Testis (tissue), 3 donors: Measurements from ENCODE around the gene B3GAT1. TPM values are rescaled to one million over a fixed set of nuclear protein-coding genes. Genes with fewer than 3 reads are reported as not detected.
A peak's percentile ranks its signal among the peaks of the same experiment; 100 is the strongest.
"Not testable (repeated sequence)": the region's sequence is repeated elsewhere in the genome, so short reads cannot be mapped to it uniquely, and the experiment has no call there.

Experiments used
- DNase-seq: peaks from one replicate; pipeline ENCODE4 v3.0.0-alpha.2; 2019
- H3K27ac ChIP-seq, 2 donors: fragments of 200-600 bp; sonication (generic); one replicate each; pipeline ENCODE4 v1.5.1; 2019
- H3K27me3 ChIP-seq: fragments of 200-600 bp; sonication (generic); one replicate; pipeline ENCODE4 v1.5.1; 2019
- H3K36me3 ChIP-seq: fragments of 200-600 bp; sonication (generic); one replicate; pipeline ENCODE4 v1.5.1; 2017; ENCODE audit warnings: low read depth; ENCODE audit errors: missing control alignments
- H3K4me1 ChIP-seq: fragments of 200-600 bp; sonication (generic); one replicate; pipeline ENCODE4 v1.5.1; 2019
- H3K4me3 ChIP-seq, 2 donors: fragments of 200-600 bp; sonication (generic); one replicate each; pipeline ENCODE4 v1.5.1; 2017 to 2019
- H3K9me3 ChIP-seq: fragments of 200-600 bp; sonication (generic); one replicate; pipeline ENCODE4 v1.5.1; 2017
- POLR2A ChIP-seq: fragments of 450-650 bp; IDR thresholded peaks from one replicate; pipeline ENCODE4 v1.6.1; 2017; ENCODE audit warnings: antibody characterized with exemption, mild to moderate bottlenecking, moderate library complexity
- WGBS, 2 donors: methylation state at CpG; one replicate each; pipeline ENCODE4 v1.1.5; 2018; 5-methylcytosine and 5-hydroxymethylcytosine counted together
- intact Hi-C: fragments of 100-400 bp; cut with DNase I; formaldehyde crosslinking; loops from one replicate; pipeline ENCODE4 v1.15.1; 2023; ENCODE audit warnings: low total_unique reads
- polyA plus RNA-seq: library from polyadenylated mRNA; stranded (reverse); fragments of 350-450 nt; fragmentation: Illumina TruSeq; extraction: RNeasy Lipid Tissue Mini Kit (QIAGEN cat#74804); gene quantifications from one replicate; pipeline ENCODE4 v1.2.3, GENCODE V29; 2014; ENCODE audit warnings: low read depth, low replicate concordance; ENCODE audit not compliant: insufficient read depth
- total RNA-seq, 2 donors: library from RNA; depleted of rRNA; stranded (reverse); fragments of >200 nt; gene quantifications; one replicate each; pipeline ENCODE4 v1.2.3, GENCODE V29; 2016
- TF ChIP-seq, protein P1 (sequence below), 3 experiments: fragments of 450-650 bp in 2 of 3; fragments of 200-600 bp in 1 of 3; sonication (generic) in 1 of 3; IDR thresholded peaks; one replicate each; pipeline ENCODE4 v1.5.1; 2016 to 2019; ENCODE audit warnings: antibody characterized with exemption in 3 of 3, mild to moderate bottlenecking in 2 of 3, moderate library complexity in 1 of 3

Gene B3GAT1
- total and polyA plus RNA-seq, 3 donors from 2014 or later = 2.7 to 4.3 (median 3.0) TPM

DNA sequence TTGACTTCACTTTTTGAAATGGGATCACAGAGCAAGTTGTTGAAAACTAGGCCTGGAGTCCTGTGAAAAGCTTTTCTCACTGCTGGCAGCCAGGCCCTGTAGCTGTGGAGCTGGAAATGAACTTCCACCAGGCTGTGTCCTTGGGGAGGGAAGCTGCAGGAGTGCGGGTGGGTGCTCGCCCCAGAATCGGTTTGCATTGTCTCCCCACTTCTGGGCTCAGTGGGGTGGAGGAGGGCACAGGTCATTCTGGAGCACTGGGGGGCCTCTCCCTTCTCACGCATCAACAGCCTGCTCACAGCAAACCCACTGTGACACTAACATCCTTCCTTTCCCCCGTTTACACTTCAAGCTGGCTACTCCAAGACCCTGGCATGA, 65.1 kb downstream of the B3GAT1 start:
- TF ChIP-seq, protein P1, sequence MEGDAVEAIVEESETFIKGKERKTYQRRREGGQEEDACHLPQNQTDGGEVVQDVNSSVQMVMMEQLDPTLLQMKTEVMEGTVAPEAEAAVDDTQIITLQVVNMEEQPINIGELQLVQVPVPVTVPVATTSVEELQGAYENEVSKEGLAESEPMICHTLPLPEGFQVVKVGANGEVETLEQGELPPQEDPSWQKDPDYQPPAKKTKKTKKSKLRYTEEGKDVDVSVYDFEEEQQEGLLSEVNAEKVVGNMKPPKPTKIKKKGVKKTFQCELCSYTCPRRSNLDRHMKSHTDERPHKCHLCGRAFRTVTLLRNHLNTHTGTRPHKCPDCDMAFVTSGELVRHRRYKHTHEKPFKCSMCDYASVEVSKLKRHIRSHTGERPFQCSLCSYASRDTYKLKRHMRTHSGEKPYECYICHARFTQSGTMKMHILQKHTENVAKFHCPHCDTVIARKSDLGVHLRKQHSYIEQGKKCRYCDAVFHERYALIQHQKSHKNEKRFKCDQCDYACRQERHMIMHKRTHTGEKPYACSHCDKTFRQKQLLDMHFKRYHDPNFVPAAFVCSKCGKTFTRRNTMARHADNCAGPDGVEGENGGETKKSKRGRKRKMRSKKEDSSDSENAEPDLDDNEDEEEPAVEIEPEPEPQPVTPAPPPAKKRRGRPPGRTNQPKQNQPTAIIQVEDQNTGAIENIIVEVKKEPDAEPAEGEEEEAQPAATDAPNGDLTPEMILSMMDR (IDR thresholded peaks at IDR 0.05) = no peak
- TF ChIP-seq POLR2A = no peak
- H3K27ac ChIP-seq = no peak overlapping the region
- H3K9me3 ChIP-seq = no peaks in the 10 kb centered on the region
- H3K36me3 ChIP-seq = no peaks in the 10 kb centered on the region
- 88 to 90% methylated on average over 2 to 5 of the region's 5 CpGs for WGBS, 2 donors
- H3K4me1 ChIP-seq = peaks cover 4% of the 10 kb centered on the region
- H3K4me3 ChIP-seq = no peak overlapping the region
- intact Hi-C loops = no loop called here
- peak; percentile 3 for DNase-seq
- H3K27me3 ChIP-seq = no peaks in the 10 kb centered on the region

DNA sequence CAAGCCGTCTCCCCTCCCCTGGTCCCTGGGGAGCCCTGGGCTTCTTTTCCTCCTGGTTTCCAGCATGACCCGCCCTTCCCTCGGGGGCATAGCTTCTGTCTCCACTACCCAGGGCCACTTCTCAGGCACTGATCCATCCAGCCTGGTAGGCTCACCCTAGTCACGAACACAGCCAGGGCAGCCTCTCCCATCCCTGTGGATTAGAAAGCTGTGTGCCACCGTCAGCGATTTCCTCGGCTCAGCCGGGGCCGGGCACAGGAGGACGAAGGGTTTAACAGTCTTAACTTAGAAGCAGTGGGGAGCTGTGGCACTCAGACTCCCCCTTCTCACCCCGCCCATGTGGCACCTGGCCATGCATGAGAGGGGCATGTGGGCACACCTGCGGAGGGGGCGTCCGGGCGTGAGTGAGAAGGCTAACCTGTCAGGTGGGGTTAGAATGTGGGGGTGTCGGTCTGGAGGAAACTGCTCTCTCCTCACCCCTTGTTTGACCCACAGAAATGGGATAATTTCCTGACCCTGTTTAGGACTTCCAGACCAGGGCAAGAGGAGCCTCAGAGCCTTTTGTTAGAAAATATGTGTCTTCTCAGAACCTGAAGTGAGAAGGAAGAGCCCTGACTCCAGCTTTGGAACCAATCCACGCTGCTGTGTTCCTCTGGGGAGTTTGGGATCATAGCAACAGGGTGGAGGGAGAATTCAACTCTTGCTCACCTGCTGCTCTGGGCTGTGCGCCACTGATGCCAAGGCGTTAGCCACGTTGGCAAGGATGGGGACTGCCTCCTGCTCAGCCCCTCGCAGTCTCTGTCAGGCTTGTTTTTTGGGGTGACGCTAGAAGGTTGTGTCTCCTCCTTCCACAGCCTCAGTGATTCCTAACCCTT, 65.7 kb downstream of the B3GAT1 start:
- 77 to 87% methylated on average over 20 to 22 of the region's 22 CpGs for WGBS, 2 donors
- DNase-seq = peak; percentile 20

DNA sequence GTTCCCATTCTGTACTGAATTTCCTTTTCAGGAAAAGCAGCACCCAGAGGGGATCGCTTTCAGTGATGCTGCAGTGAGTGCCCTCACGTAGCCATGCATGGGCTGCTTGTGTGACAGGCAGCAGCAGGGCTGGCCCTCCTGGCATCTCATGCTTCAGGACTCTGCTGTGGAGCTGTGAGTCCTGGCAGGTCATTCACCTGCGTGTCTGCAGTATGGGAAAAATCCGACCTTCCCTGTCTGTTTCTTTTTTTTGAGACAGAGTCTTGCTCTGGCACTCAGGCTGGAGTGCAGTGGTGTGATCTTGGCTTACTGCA, 66.8 kb downstream of the B3GAT1 start:
- no peak for TF ChIP-seq POLR2A
- TF ChIP-seq, protein P1 (IDR thresholded peaks at IDR 0.05) = no peak
- intact Hi-C loops = no loop called here
- H3K9me3 ChIP-seq = no peaks in the 10 kb centered on the region
- no peaks in the 10 kb centered on the region for H3K27me3 ChIP-seq
- no peak overlapping the region for H3K27ac ChIP-seq
- DNase-seq = no peak
- WGBS, 2 donors = 77 to 89% methylated on average over 3 to 4 of the region's 4 CpGs
- H3K4me1 ChIP-seq = peaks cover 4% of the 10 kb centered on the region
- no peaks in the 10 kb centered on the region for H3K36me3 ChIP-seq
- no peak overlapping the region for H3K4me3 ChIP-seq

More for the DNA sequence above, 65.7 kb downstream of the B3GAT1 start:
- H3K4me1 ChIP-seq = peaks cover 4% of the 10 kb centered on the region
- H3K27ac ChIP-seq = no peak overlapping the region
- H3K27me3 ChIP-seq = no peaks in the 10 kb centered on the region
- intact Hi-C loops = no loop called here
- TF ChIP-seq, protein P1 (IDR thresholded peaks at IDR 0.05) = no peak
- no peak for TF ChIP-seq POLR2A
- no peaks in the 10 kb centered on the region for H3K9me3 ChIP-seq
- no peaks in the 10 kb centered on the region for H3K36me3 ChIP-seq
- no peak overlapping the region for H3K4me3 ChIP-seq

DNA sequence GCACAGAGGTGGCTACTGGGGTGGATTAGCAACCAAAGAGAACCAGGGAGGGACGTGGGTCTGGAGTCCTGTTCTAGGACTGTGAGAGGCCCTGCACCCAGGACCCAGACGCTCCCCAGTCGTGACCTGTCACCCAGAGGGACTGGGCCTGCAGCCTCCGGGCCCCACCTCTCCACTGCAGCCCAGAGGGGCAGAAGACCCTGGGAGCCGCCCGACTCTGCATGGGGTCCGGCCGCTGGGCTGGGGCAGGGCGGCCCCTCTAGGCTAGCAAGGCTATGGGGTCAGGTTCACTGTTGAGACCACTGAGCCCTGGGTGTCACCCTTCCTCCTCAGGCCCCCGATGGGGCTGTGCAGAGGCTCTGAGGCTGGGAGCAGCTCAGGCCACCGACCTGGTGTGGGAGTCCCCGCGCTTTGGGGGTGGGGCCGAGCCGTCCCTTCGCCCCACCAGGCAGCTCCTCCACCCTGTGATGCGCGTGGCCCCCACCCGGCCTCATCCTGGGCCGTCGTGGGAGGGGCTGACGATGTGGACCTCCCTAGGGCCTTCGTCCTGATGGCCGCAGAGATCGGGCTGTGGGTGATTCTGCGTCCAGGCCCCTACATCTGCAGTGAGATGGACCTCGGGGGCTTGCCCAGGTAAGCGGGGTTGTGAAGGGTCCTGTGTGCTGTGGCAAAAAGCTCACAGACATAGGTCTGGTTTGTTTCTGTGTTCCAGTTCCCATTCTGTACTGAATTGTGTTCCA, 67.4 kb downstream of the B3GAT1 start:
- intact Hi-C loops, H3K9me3 ChIP-seq, H3K27me3 ChIP-seq, H3K27ac ChIP-seq, DNase-seq, H3K4me1 ChIP-seq, H3K36me3 ChIP-seq, H3K4me3 ChIP-seq: not testable (repeated sequence)
- WGBS, 2 donors = 86 to 92% methylated on average over 11 to 15 of the region's 28 CpGs

DNA sequence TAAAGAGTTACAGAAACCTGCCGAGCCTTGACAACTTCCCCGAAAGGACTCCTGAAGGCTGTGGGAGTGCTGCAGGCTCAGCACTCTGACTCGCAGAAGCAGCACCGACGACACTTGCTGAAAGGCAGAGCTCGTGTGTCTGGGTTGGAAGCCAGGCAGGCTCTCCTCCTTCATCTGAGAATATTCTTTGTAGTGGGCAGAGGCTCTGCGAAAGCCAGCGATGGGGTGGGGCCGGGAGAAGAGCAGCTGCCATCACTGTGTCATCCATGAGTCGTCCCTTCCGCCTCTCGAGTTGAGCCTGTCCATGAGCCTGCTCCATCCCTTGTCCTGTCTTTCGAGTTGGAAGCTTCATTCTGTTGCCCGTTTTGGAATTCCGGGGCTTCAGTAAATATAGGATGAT, 68.4 kb downstream of the B3GAT1 start:
- WGBS, 2 donors = 85 to 86% methylated on average over 15 of the region's 15 CpGs
- TF ChIP-seq POLR2A = no peak
- TF ChIP-seq, protein P1 (IDR thresholded peaks at IDR 0.05) = no peak
- DNase-seq = no peak
- Histone ChIP-seq H3K27ac (no peak overlapping the region), H3K27me3 (no peaks in the 10 kb centered on the region), H3K36me3 (no peaks in the 10 kb centered on the region), H3K4me3 (no peak overlapping the region), H3K9me3 (no peaks in the 10 kb centered on the region), H3K4me1 (peaks cover 4% of the 10 kb centered on the region)
- intact Hi-C loops = no loop called here
